PFSK-1 (cell line): ENCODE results near the gene APOF.

Experiments
- FOXP2 ChIP-seq: optimal IDR thresholded peaks from 2 replicates; pipeline ENCODE3; 2011; ENCODE audit warnings: borderline replicate concordance, control low read depth, inconsistent platforms; ENCODE audit not compliant: insufficient read depth; ENCODE audit errors: extremely low read length, extremely low read depth
- POLR2AphosphoS5 ChIP-seq: IDR thresholded peaks from 2 replicates; pipeline ENCODE4 v1.6.1; 2012; ENCODE audit warnings: low read depth, mild to moderate bottlenecking, control low read depth, low read length, moderate library complexity
- SIN3A ChIP-seq: IDR thresholded peaks from 2 replicates; pipeline ENCODE4 v1.6.1; 2012; ENCODE audit warnings: mild to moderate bottlenecking, low read length, moderate library complexity, borderline replicate concordance; ENCODE audit not compliant: insufficient read depth
- TAF1 ChIP-seq: IDR thresholded peaks from 2 replicates; pipeline ENCODE4 v1.6.1; 2012; ENCODE audit warnings: low read length, control low read depth, borderline replicate concordance; ENCODE audit not compliant: insufficient read depth
- TF ChIP-seq, protein P1 (sequence below), 2 experiments: IDR thresholded peaks; 2 replicates each; pipeline versions ENCODE4 v1.6.1 to v1.8.0; 2011 to 2012; ENCODE audit warnings: low read depth in 2 of 2, low read length in 2 of 2, control low read depth in 1 of 2, inconsistent platforms in 1 of 2, mild to moderate bottlenecking in 1 of 2, moderate library complexity in 1 of 2; ENCODE audit not compliant: insufficient read depth in 1 of 2

Gene APOF

DNA sequence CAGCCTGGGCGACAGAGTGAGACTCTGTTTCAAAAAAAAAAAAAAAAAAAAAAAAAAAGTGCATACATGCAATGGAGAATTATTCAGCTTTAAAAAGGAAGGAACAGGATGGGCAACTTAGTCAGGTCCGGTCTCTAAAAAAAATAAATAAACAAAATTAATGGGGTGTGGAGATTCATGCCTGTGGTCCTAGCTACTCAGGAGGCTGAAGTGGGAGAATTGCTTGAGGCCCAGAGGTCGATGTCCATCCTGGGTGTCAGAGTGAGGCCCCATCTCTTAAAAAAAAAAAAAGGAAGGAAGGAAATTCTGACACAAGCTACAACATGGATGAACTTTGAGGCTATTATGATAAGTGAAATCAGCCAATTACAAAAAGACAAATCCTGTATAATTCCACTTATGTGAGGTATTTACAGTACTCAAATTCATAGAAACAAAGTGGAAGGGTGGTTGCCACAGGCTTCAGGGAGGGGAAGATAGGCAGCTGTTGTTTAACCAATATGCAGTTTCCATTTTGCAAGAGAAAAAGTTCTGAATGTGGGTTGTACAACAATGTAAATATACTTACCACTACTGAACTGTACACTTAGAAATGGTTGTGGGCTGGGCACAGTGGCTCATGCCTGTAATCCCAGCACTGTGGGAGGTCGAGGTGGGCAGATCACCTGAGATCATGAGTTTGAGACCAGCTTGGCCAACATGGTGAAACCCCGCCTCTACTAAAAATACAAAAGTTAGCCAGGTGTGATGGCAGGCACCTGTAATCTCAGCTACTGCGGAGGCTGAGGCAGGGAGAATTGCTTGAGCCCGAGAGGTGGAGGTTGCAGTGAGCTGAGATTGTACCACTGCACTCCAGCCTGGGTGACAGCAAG, 12.3 kb upstream of the APOF start:
- TF ChIP-seq POLR2AphosphoS5 (no peak), FOXP2 (no peak), TAF1 (no peak), SIN3A (no peak)
- TF ChIP-seq, protein P1, sequence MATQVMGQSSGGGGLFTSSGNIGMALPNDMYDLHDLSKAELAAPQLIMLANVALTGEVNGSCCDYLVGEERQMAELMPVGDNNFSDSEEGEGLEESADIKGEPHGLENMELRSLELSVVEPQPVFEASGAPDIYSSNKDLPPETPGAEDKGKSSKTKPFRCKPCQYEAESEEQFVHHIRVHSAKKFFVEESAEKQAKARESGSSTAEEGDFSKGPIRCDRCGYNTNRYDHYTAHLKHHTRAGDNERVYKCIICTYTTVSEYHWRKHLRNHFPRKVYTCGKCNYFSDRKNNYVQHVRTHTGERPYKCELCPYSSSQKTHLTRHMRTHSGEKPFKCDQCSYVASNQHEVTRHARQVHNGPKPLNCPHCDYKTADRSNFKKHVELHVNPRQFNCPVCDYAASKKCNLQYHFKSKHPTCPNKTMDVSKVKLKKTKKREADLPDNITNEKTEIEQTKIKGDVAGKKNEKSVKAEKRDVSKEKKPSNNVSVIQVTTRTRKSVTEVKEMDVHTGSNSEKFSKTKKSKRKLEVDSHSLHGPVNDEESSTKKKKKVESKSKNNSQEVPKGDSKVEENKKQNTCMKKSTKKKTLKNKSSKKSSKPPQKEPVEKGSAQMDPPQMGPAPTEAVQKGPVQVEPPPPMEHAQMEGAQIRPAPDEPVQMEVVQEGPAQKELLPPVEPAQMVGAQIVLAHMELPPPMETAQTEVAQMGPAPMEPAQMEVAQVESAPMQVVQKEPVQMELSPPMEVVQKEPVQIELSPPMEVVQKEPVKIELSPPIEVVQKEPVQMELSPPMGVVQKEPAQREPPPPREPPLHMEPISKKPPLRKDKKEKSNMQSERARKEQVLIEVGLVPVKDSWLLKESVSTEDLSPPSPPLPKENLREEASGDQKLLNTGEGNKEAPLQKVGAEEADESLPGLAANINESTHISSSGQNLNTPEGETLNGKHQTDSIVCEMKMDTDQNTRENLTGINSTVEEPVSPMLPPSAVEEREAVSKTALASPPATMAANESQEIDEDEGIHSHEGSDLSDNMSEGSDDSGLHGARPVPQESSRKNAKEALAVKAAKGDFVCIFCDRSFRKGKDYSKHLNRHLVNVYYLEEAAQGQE (IDR thresholded peaks at IDR 0.05; ENCODE audit: insufficient read depth in 1 of 2, low read depth in 2 of 2, low read length in 2 of 2) = no peak

DNA sequence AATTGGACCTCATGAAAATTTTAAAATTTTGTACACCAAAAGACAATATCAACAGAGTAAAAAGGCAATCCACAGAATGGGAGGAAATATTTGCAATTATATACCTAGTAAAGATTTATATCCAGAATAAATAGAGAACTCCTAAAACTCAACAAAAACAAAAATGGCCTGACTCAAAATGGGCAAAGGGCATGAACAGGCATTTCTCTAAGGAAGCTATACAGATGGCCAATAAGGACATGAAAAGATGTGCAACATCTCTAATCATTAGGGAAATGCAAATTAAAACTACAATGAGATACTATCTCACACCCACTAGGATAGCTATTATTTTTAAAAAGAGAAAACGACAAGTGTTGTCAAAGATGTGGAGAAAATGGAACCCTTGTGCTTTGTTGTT, 10.9 kb upstream of the APOF start:
- TF ChIP-seq FOXP2 (no peak), POLR2AphosphoS5 (no peak), SIN3A (no peak), TAF1 (no peak)
- TF ChIP-seq, protein P1 (IDR thresholded peaks at IDR 0.05; ENCODE audit: insufficient read depth in 1 of 2, low read depth in 2 of 2, low read length in 2 of 2) = no peak

DNA sequence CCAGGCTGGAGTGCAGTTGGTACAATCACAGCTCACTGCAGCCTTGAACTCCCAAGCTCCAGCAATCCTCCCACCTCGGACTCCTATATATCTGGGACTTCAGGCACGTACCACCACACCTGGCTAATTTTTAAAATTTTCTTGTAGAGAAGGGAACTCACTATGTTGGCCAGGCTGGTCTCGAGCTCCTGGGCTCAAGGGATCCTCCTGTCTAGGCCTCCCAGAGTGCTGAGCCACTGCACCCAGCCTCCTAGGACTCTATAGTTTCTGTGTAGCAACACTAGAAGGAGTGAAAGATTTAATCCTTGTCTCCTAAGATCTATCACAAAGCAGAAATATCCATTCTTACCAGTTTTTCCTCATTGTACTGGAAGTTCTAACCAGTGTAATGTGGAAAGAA, 4.3 kb upstream of the APOF start:
- TF ChIP-seq POLR2AphosphoS5 = no peak

DNA sequence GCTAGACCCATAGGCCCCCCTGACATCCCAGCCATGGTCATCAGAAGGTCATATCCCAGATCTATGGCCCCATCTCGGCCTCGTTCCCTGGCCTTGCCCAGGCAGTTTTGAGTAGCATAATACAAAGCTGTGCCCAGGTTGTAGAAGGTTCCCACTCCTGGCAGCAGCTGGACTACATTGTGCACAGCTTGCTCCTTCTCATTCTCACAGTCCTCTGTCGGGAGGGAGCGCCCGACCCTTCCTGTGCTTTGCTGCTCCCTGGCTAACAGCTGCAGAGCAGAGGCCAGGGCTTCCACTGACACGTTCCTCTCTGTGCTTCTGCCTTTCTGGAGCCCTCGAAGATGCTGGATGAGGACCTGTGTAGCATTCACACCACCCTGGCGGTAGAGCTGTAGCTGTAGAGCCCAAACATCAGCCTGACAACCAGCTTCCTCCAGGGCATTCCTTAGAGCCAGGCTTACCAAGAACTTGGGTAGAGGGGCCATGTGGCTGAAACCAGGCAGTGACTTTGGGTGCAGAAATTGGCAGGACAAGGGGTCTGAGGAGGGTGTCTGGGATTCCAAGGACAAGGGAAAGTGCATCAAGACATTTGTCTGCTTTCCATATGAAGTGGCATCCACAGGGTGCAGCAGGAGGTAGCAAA, 1.0 kb downstream of the APOF start:
- TF ChIP-seq SIN3A (no peak), FOXP2 (no peak), TAF1 (no peak), POLR2AphosphoS5 (no peak)
- TF ChIP-seq, protein P1 (IDR thresholded peaks at IDR 0.05; ENCODE audit: insufficient read depth in 1 of 2, low read depth in 2 of 2, low read length in 2 of 2) = no peak

DNA sequence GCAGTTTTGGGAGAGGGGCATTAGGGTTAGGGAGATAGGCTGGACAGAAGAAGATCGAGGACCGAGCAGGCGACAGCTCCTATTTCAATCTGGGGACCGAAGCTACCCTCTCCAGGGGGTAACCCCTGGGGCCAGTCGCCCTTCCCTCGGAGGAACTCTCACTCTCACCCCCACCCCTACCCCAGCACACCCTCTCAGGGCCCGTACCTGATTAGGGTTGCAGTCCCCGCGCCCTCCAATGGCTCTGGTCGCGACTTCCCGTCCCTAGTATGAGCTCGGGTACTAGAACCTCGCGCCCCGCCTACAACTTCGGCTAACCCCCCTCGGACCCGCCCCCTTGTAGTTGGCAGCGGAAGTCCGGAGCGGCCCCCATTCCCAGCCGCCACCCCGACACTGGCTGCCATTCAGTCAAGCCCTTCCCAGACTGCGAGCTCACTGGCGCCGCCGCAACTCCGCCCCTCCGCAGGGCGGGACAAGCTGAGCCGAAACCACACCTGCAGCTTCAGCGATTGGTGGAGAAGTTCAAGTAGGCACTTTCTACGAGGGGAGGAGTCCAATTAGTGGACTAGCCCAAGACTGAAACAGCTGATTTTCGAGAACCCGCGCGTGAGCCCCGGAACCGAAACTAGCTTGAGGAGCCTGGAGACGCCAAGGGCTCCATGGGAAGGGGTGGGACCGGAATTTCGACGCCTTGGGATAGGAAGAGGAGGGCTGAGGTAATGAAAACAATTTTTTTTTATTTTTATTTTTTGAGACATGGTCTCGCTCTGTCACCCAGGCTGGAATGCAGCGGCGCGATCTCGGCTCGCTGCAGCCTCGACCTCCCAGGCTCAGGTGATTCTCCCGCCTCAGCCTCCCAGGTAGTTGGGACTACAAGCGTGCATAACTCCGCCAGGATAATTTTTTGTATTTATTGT, 2.5 kb downstream of the APOF start, which contains the start of gene STAT2:
Gene STAT2 (minus strand): TSS at position 257 of the 917 bp plus-strand sequence. CDS start 3,536 bp downstream, outside the sequence.
- TF ChIP-seq FOXP2 (peak; percentile 70), SIN3A (peak; percentile 92; the same call in 1 of the 2 replicates), TAF1 (no peak; the same call in 1 of the 2 replicates), POLR2AphosphoS5 (peak; percentile 72)
- TF ChIP-seq, protein P1 (IDR thresholded peaks at IDR 0.05; ENCODE audit: insufficient read depth in 1 of 2, low read depth in 2 of 2, low read length in 2 of 2) = no peak
